Kidney (tissue), 14 donors: ENCODE measurements around the gene PLXNC1. TPM values are rescaled to one million over a fixed set of nuclear protein-coding genes. Genes with fewer than 3 reads are reported as not detected.

Experiments
- DNase-seq, 5 donors: peaks; one replicate each; pipeline ENCODE4 v3.0.0-alpha.2; 2013 to 2020
- FAIRE-seq: peaks from 2 replicates; lab custom pipeline; 2012; peaks lifted over from hg19 to GRCh38; lab: Jason Lieb, UNC
- H3K27ac ChIP-seq, 2 donors: one replicate each; pipeline ENCODE4 v1.7.0; 2013; ENCODE audit warnings: low read depth in 2 of 2, low read length in 2 of 2, inconsistent platforms in 1 of 2
- H3K27me3 ChIP-seq: one replicate; pipeline ENCODE4 v1.7.1; 2013; ENCODE audit warnings: low read length, inconsistent platforms; ENCODE audit not compliant: control insufficient read depth, insufficient read depth
- H3K36me3 ChIP-seq, 3 donors: one replicate each; pipeline versions ENCODE4 v1.7.0 to v1.7.1; 2013; ENCODE audit warnings: low read length in 3 of 3, control low read depth in 1 of 3, inconsistent platforms in 1 of 3; ENCODE audit not compliant: insufficient read depth in 3 of 3, control insufficient read depth in 2 of 3
- H3K4me1 ChIP-seq, 3 donors: one replicate each; pipeline versions ENCODE4 v1.7.0 to v1.7.1; 2013; ENCODE audit warnings: low read length in 3 of 3, inconsistent platforms in 1 of 3, low read depth in 1 of 3; ENCODE audit not compliant: control insufficient read depth in 2 of 3, insufficient read depth in 2 of 3
- H3K4me3 ChIP-seq, 3 donors: one replicate each; pipeline versions ENCODE4 v1.7.0 to v1.8.1; 2013; ENCODE audit warnings: low read length in 3 of 3, control low read depth in 1 of 3, inconsistent platforms in 1 of 3
- H3K9ac ChIP-seq, 3 donors: one replicate each; pipeline versions ENCODE4 v1.7.0 to v1.7.1; 2013; ENCODE audit warnings: low read length in 3 of 3, control low read depth in 1 of 3, inconsistent platforms in 1 of 3
- H3K9me3 ChIP-seq, 3 donors: one replicate each; pipeline versions ENCODE4 v1.7.0 to v1.7.1; 2013; ENCODE audit warnings: low read length in 3 of 3, control low read depth in 1 of 3, inconsistent platforms in 1 of 3; ENCODE audit not compliant: control insufficient read depth in 2 of 3, insufficient read depth in 1 of 3
- CTCF ChIP-seq: IDR thresholded peaks from 3 replicates; pipeline ENCODE4 v1.5.1; 2012; ENCODE audit warnings: mild to moderate bottlenecking, moderate library complexity, borderline replicate concordance; ENCODE audit not compliant: insufficient read depth; ENCODE audit errors: extremely low read depth
- intact Hi-C: fragments of 100-400 bp; cut with DNase I; formaldehyde crosslinking; loops from one replicate; pipeline ENCODE4 v1.11.1; 2022
- polyA plus RNA-seq: library from polyadenylated mRNA; stranded (reverse); fragments of 350-450 nt; fragmentation: Illumina TruSeq; extraction: RNeasy Lipid Tissue Mini Kit (QIAGEN cat#74804); gene quantifications from one replicate; pipeline ENCODE4 v1.2.3, GENCODE V29; 2014; ENCODE audit warnings: low read depth, low replicate concordance; ENCODE audit not compliant: insufficient read depth
- total RNA-seq: library from RNA; stranded (reverse); fragmentation: NEBNext Ultra II Directional; extraction: Animal tissue kit (Norgen Biotek cat#: 25700); gene quantifications from one replicate; pipeline ENCODE4 v1.2.1, GENCODE V29; 2021
- donor health status: control.
- donor health status: control.
- donor health status: control.
- donor health status: control.
- donor health status: control.
- donor health status: DM: yes; HTN: yes; CAD: no.
- donor health status: Normal renal cell carcinoma (clear cell type).

Gene PLXNC1
- total and polyA plus RNA-seq, 2 donors from 2014 or later, result 1.8 to 11.6 TPM

- FAIRE-seq (no peak), DNase-seq (no peak)
- Histone ChIP-seq H3K4me3 (no peak overlapping the region), H3K9ac (no peak overlapping the region), H3K27me3 (no peaks in the 10 kb centered on the region), H3K9me3 (no peaks in the 10 kb centered on the region), H3K36me3 (no peaks in the 10 kb centered on the region), H3K4me1 (peaks cover 0 to 9% (median 6%) of the 10 kb centered on the region in 3 donors), H3K27ac (no peak overlapping the region)
- no peak for TF ChIP-seq CTCF
- intact Hi-C loops, result no loop called here
These were observed 117.2 kb downstream of the PLXNC1 start for GRCh38 chr12:94265539-94265938.

- DNase-seq (no peak), FAIRE-seq (no peak)
- Histone ChIP-seq H3K4me1 (peaks cover 0 to 9% (median 6%) of the 10 kb centered on the region in 3 donors), H3K9me3 (no peaks in the 10 kb centered on the region), H3K27ac (no peak overlapping the region), H3K36me3 (no peaks in the 10 kb centered on the region), H3K27me3 (no peaks in the 10 kb centered on the region), H3K4me3 (no peak overlapping the region), H3K9ac (no peak overlapping the region)
- intact Hi-C loops, result no loop called here
- TF ChIP-seq CTCF, result no peak
These were observed 117.8 kb downstream of the PLXNC1 start for GRCh38 chr12:94265966-94266745.

GRCh38 chr12:94266796-94267536 lies 118.6 kb downstream of the PLXNC1 start:
- H3K4me1 ChIP-seq, result peaks cover 0 to 3% (median under 1%) of the 10 kb centered on the region in 3 donors
- FAIRE-seq, result no peak

More at GRCh38 chr12:94266796-94267536, 118.6 kb downstream of the PLXNC1 start:
- no peaks in the 10 kb centered on the region for H3K9me3 ChIP-seq
- H3K27me3 ChIP-seq, result no peaks in the 10 kb centered on the region
- no peak overlapping the region for H3K27ac ChIP-seq
- no peak for TF ChIP-seq CTCF
- no peaks in the 10 kb centered on the region for H3K36me3 ChIP-seq
- no peak for DNase-seq
- intact Hi-C loops, result no loop called here
- H3K9ac ChIP-seq, result no peak overlapping the region
- no peak overlapping the region for H3K4me3 ChIP-seq
